ENCODE results near the gene GAB4.
"Not testable (repeated sequence)": the region's sequence is repeated elsewhere in the genome, so short reads cannot be mapped to it uniquely, and the experiment has no call there.

Gene GAB4

GRCh38 chr22:16956290-16956689 lies 51.7 kb downstream of the GAB4 start:
- no peak for DNase-seq

GRCh38 chr22:16955678-16956210 lies 52.3 kb downstream of the GAB4 start:
- DNase-seq, result no peak

- DNase-seq, result no peak
These were observed 52.9 kb downstream of the GAB4 start for GRCh38 chr22:16955081-16955480.

GRCh38 chr22:16954060-16954403 lies 54.0 kb downstream of the GAB4 start:
- no peak for DNase-seq

- no peak for DNase-seq
These were observed 54.6 kb downstream of the GAB4 start for GRCh38 chr22:16953206-16954059.

GRCh38 chr22:16949561-16949960 lies 58.5 kb downstream of the GAB4 start:
- no peak for DNase-seq

- DNase-seq, result no peak
These were observed 70.2 kb downstream of the GAB4 start for GRCh38 chr22:16937811-16938210.

- DNase-seq, result not testable (repeated sequence)
These were observed 70.8 kb downstream of the GAB4 start for GRCh38 chr22:16937209-16937608.

- DNase-seq, result no peak
These were observed 71.4 kb downstream of the GAB4 start for GRCh38 chr22:16936625-16937024.

GRCh38 chr22:16935209-16935608 lies 72.8 kb downstream of the GAB4 start:
- DNase-seq, result no peak

GRCh38 chr22:16933291-16934282 lies 74.4 kb downstream of the GAB4 start:
- no peak for DNase-seq

GRCh38 chr22:16932577-16932976 lies 75.4 kb downstream of the GAB4 start:
- no peak for DNase-seq

GRCh38 chr22:16925407-16925966 lies 82.5 kb downstream of the GAB4 start:
- DNase-seq, result no peak

GRCh38 chr22:16922706-16923105 lies 85.3 kb downstream of the GAB4 start:
- no peak for DNase-seq

- DNase-seq, result no peak
These were observed 85.9 kb downstream of the GAB4 start for GRCh38 chr22:16922076-16922475.

- peak; percentile 82 for DNase-seq
These were observed 90.6 kb downstream of the GAB4 start for GRCh38 chr22:16917144-16918003.

- no peak for DNase-seq
These were observed 92.3 kb downstream of the GAB4 start for GRCh38 chr22:16915701-16916100.

- not testable (repeated sequence) for DNase-seq
These were observed 93.1 kb downstream of the GAB4 start for GRCh38 chr22:16914911-16915310.

GRCh38 chr22:16914006-16914405 lies 94.0 kb downstream of the GAB4 start:
- DNase-seq, result no peak

GRCh38 chr22:16912281-16912680 lies 95.7 kb downstream of the GAB4 start:
- no peak for DNase-seq

Data from activated CD8-positive, alpha-beta memory T cell treated with anti-CD3 and anti-CD28 coated beads, Interleukin-2, amount 50 U/mL, for 48 hours (primary cell).